Erythroblast (primary cell): ENCODE data around the gene CHMP5.

ENCODE experiments used
- DNase-seq, 2 experiments: peaks; one replicate each; lab custom pipeline; 2025; lab: John Stamatoyannopoulos, UW
- GATA1 ChIP-seq: IDR thresholded peaks from 2 replicates; pipeline ENCODE4 v1.6.1; 2011; ENCODE audit warnings: low read depth, mild to moderate bottlenecking, control low read depth, low read length, moderate library complexity
- POLR2A ChIP-seq: IDR thresholded peaks from 2 replicates; pipeline ENCODE4 v1.6.1; 2011; ENCODE audit warnings: mild to moderate bottlenecking, low read length

CHMP5 gene

GRCh38 chr9:33329979-33330378 is 65.1 kb downstream of the CHMP5 start:
- TF ChIP-seq POLR2A (no peak), GATA1 (no peak)
- DNase-seq, result no peak

- no peak for TF ChIP-seq GATA1
- peak; percentile 39 for TF ChIP-seq POLR2A
- DNase-seq, result peak; percentile 86 to 89
These were observed 66.6 kb downstream of the CHMP5 start for GRCh38 chr9:33331377-33331891.
